ENCODE results near the gene TACSTD2. TPM values are rescaled to one million over a fixed set of nuclear protein-coding genes. Genes with fewer than 3 reads are reported as not detected.
"Not testable (repeated sequence)": the region's sequence is repeated elsewhere in the genome, so short reads cannot be mapped to it uniquely, and the experiment has no call there.

The TACSTD2 gene
- total RNA-seq, 1 donor from 2014 or later, result 203 TPM

DNA sequence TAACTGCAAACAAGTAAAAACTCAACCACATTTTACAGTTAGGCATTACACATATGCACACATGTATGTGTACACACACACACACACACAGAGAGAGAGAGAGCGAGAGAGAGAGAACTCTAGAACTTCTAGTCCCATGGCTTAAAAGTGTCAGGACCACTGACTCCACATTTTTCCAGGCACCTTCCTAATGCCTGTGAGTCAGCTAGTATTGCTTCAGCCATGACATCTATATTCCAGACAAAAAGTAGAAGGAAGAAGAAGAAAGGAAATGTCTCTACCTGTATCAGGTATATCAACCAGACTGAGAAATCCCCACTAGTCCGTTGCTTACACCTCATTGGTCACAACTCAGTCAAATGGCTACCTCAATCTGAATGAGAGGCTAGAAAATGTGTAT is 31.9 kb upstream of the TACSTD2 start:
- H3K27ac ChIP-seq, result no peak overlapping the region
- no peak for DNase-seq (ENCODE audit: extremely low spot score in 2 of 2)
- intact Hi-C loops (cut with DNase I), result no loop called here
- H3K27me3 ChIP-seq, result no peaks in the 10 kb centered on the region
- no peak overlapping the region for H3K4me3 ChIP-seq
- H3K36me3 ChIP-seq, result no peaks in the 10 kb centered on the region
- TF ChIP-seq CTCF (IDR thresholded peaks at IDR 0.05), result no peak
- no peak for TF ChIP-seq POLR2AphosphoS5 (IDR thresholded peaks at IDR 0.05; ENCODE audit: insufficient read depth in 1 of 2, low read depth in 1 of 2)
- TF ChIP-seq POLR2A (IDR thresholded peaks at IDR 0.05), result no peak
- H3K4me1 ChIP-seq, result no peaks in the 10 kb centered on the region
- H3K9me3 ChIP-seq, result peaks cover 6% of the 10 kb centered on the region

GRCh38 chr1:58608297-58608696 is 31.2 kb upstream of the TACSTD2 start:
- Histone ChIP-seq H3K4me3 (no peak overlapping the region), H3K27ac (no peak overlapping the region), H3K4me1 (no peaks in the 10 kb centered on the region), H3K36me3 (no peaks in the 10 kb centered on the region), H3K9me3 (peaks cover 6% of the 10 kb centered on the region), H3K27me3 (no peaks in the 10 kb centered on the region)
- intact Hi-C loops (cut with DNase I), result no loop called here
- TF ChIP-seq CTCF (IDR thresholded peaks at IDR 0.05), result no peak
- no peak for TF ChIP-seq POLR2A (IDR thresholded peaks at IDR 0.05)
- DNase-seq (ENCODE audit: extremely low spot score in 2 of 2), result no peak

DNA sequence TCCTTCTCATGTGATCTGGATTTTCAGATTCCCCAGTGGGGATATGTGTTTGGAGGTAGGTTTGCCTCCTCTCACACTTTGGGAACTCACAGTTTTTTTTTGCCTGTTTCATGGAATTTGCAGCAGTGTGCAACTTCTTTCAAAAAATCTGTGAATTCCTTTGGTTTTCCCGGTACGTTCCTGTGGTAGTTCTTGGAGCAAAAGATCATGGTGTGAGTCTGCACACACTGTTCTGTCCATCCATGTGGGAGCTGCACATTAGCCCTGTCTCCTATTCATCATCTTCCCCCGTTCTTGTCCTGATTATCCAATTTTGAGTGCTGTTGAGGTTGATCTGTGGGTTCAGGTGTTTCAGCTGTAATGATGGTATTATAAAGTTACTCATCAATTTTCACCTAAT is 30.3 kb upstream of the TACSTD2 start:
- no peak for DNase-seq (ENCODE audit: extremely low spot score in 2 of 2)
- TF ChIP-seq POLR2AphosphoS5 (IDR thresholded peaks at IDR 0.05; ENCODE audit: insufficient read depth in 1 of 2, low read depth in 1 of 2) (no peak), POLR2A (IDR thresholded peaks at IDR 0.05) (no peak), CTCF (IDR thresholded peaks at IDR 0.05) (no peak)
- Histone ChIP-seq H3K4me3 (no peak overlapping the region), H3K27me3 (no peaks in the 10 kb centered on the region), H3K36me3 (no peaks in the 10 kb centered on the region), H3K4me1 (no peaks in the 10 kb centered on the region), H3K9me3 (peaks cover 6% of the 10 kb centered on the region), H3K27ac (no peak overlapping the region)
- intact Hi-C loops (cut with DNase I), result no loop called here

- intact Hi-C loops (cut with DNase I); H3K27me3 ChIP-seq; H3K27ac ChIP-seq; H3K4me3 ChIP-seq; H3K4me1 ChIP-seq; DNase-seq (ENCODE audit: extremely low spot score in 2 of 2); H3K36me3 ChIP-seq; H3K9me3 ChIP-seq: not testable (repeated sequence)
Observed at GRCh38 chr1:58601921-58602320, 24.9 kb upstream of the TACSTD2 start.

GRCh38 chr1:58597996-58598395 is 20.9 kb upstream of the TACSTD2 start:
- peak in 1 of 2 donors; percentile 67 for DNase-seq (ENCODE audit: extremely low spot score in 2 of 2)
- Histone ChIP-seq H3K9me3 (no peaks in the 10 kb centered on the region), H3K4me3 (no peak overlapping the region), H3K36me3 (no peaks in the 10 kb centered on the region), H3K27me3 (no peaks in the 10 kb centered on the region), H3K4me1 (peaks cover 2% of the 10 kb centered on the region), H3K27ac (no peak overlapping the region)
- intact Hi-C loops (cut with DNase I), result no loop called here
- no peak for TF ChIP-seq CTCF (IDR thresholded peaks at IDR 0.05)
- no peak for TF ChIP-seq POLR2A (IDR thresholded peaks at IDR 0.05)
- TF ChIP-seq POLR2AphosphoS5 (IDR thresholded peaks at IDR 0.05; ENCODE audit: insufficient read depth in 1 of 2, low read depth in 1 of 2), result no peak

DNA sequence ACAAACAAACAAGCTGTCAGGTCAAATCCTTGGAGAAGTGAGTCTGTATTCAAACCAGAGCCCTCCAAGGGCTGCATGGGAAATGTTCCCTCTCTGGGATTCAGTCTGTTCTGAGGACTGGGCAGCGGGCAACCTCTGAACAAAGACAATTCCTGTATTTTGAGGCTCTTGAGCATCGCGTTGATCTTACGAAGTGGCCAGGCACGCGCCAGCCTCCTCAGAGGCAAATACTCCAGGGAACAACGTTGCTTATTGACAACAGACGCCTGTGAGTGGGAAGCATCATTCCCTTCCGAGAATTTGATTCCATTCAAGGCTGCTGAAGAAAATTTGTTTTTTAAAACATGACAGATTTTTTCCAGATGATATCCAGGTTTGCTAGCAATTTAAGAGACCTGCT is 20.0 kb upstream of the TACSTD2 start:
- intact Hi-C loops (cut with DNase I), result no loop called here

More for the DNA sequence above, 20.0 kb upstream of the TACSTD2 start:
- no peaks in the 10 kb centered on the region for H3K27me3 ChIP-seq
- TF ChIP-seq POLR2A (IDR thresholded peaks at IDR 0.05), result no peak
- TF ChIP-seq POLR2AphosphoS5 (IDR thresholded peaks at IDR 0.05; ENCODE audit: insufficient read depth in 1 of 2, low read depth in 1 of 2), result no peak
- TF ChIP-seq CTCF (IDR thresholded peaks at IDR 0.05), result no peak
- H3K4me1 ChIP-seq, result peaks cover 11% of the 10 kb centered on the region
- no peak overlapping the region for H3K4me3 ChIP-seq
- no peaks in the 10 kb centered on the region for H3K9me3 ChIP-seq
- no peak overlapping the region for H3K27ac ChIP-seq
- DNase-seq (ENCODE audit: extremely low spot score in 2 of 2), result no peak
- no peaks in the 10 kb centered on the region for H3K36me3 ChIP-seq
